Measurements from ENCODE around the gene GBF1. TPM values are rescaled to one million over a fixed set of nuclear protein-coding genes. Genes with fewer than 3 reads are reported as not detected.

Gene GBF1
- total RNA-seq, 2 donors from 2014 or later: 53.1 to 59.1 TPM

DNA sequence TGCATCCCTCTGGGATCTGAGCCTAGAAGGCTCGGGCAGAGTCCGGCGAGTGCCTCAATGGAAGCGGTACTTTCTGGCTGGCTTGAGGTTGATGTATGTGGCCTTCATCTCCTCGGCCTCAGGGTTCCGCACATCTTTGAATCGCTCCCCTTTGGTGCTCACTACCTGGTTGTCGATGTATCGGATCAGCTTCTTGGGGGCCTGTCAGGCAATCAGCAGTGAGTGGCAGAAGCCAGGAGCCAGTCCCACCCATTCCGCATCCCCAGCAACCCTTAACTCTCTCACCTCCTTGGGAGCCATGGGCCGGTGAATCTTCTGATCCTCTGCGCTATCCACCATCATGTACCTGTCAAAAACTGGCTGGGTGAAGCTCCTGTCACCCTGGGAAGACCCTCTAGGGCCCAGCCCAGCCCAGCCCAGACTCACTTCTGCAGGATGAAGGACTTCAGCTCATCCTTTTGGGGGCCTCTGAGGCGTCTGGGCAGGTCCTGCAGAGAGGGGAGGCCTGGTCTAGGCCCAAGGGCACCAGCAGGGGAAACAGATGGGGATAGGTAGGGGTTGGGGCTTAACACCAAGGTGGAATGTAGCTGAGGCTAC lies 178.1 kb downstream of the GBF1 start:
- WGBS: 84% methylated on average over 13 of the region's 13 CpGs
- Histone ChIP-seq H3K36me3 (peaks cover 0 to 8% of the 10 kb centered on the region in 2 donors), H3K4me3 (no peak overlapping the region), H3K4me1 (replicated peaks) (peaks cover 26% of the 10 kb centered on the region), H3K9me3 (no peaks in the 10 kb centered on the region), H3K27ac (no peak overlapping the region), H3K27me3 (replicated peaks; ENCODE audit: insufficient read depth) (no peaks in the 10 kb centered on the region)
- TF ChIP-seq POLR2AphosphoS5 (IDR thresholded peaks at IDR 0.05) (no peak), POLR2A (IDR thresholded peaks at IDR 0.05) (no peak)
- no peak for DNase-seq (ENCODE audit: low spot score)
- intact Hi-C loops (cut with DNase I): no loop called here

DNA sequence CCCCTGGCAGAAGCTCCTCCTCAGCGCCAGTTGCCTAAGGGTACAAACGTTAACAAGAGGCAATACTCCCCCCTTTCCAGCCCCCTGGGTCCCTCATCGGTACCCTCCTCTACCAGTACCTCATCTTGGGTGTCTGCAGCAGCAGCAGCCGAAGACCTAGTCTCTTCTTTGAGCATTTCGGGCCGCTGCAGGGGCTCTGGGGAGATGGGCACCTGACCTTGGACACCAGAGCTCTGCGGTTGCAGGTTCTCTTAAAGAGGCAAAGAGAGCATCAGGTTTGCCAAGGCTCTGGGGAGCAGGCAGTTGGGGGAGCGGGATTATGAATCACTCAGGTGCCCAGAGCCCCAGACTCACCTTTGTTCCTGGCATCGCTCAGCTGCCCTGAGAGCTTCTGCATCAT lies 178.8 kb downstream of the GBF1 start:
- H3K4me1 ChIP-seq (replicated peaks): peaks cover 25% of the 10 kb centered on the region
- no peaks in the 10 kb centered on the region for H3K27me3 ChIP-seq (replicated peaks; ENCODE audit: insufficient read depth)
- peaks cover 0 to 8% of the 10 kb centered on the region in 2 donors for H3K36me3 ChIP-seq
- no peak overlapping the region for H3K4me3 ChIP-seq
- DNase-seq (ENCODE audit: low spot score): no peak
- H3K27ac ChIP-seq: no peak overlapping the region
- no peaks in the 10 kb centered on the region for H3K9me3 ChIP-seq
- intact Hi-C loops (cut with DNase I): no loop called here
- no peak for TF ChIP-seq POLR2A (IDR thresholded peaks at IDR 0.05)
- no peak for TF ChIP-seq POLR2AphosphoS5 (IDR thresholded peaks at IDR 0.05)
- TF ChIP-seq, protein P1, sequence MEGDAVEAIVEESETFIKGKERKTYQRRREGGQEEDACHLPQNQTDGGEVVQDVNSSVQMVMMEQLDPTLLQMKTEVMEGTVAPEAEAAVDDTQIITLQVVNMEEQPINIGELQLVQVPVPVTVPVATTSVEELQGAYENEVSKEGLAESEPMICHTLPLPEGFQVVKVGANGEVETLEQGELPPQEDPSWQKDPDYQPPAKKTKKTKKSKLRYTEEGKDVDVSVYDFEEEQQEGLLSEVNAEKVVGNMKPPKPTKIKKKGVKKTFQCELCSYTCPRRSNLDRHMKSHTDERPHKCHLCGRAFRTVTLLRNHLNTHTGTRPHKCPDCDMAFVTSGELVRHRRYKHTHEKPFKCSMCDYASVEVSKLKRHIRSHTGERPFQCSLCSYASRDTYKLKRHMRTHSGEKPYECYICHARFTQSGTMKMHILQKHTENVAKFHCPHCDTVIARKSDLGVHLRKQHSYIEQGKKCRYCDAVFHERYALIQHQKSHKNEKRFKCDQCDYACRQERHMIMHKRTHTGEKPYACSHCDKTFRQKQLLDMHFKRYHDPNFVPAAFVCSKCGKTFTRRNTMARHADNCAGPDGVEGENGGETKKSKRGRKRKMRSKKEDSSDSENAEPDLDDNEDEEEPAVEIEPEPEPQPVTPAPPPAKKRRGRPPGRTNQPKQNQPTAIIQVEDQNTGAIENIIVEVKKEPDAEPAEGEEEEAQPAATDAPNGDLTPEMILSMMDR (IDR thresholded peaks at IDR 0.05): no peak
- 77% methylated on average over 9 of the region's 9 CpGs for WGBS

DNA sequence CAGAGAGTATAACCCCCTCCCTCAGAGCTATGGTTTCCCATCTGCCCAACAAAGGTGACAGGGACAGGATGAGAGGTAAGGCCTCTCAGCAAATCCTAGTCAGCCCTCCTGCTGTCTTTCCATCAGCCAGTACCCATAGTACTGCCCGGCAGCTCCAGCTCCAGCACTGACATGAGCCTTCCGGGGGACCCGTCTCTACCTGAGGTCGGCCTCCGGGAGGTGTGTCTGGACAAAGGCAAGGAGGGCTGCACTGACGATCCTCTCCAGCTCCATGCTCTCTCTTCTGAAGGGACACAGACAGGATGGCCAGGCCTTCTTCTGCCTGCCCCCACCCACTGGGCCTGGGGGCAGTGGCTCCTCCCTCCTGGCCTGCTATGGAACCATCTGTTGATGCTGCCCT lies 179.6 kb downstream of the GBF1 start:
- Histone ChIP-seq H3K36me3 (peaks cover 0 to 8% of the 10 kb centered on the region in 2 donors), H3K27ac (no peak overlapping the region), H3K4me3 (no peak overlapping the region), H3K9me3 (no peaks in the 10 kb centered on the region), H3K4me1 (replicated peaks) (peaks cover 19% of the 10 kb centered on the region), H3K27me3 (replicated peaks; ENCODE audit: insufficient read depth) (no peaks in the 10 kb centered on the region)
- 72% methylated on average over 6 of the region's 6 CpGs for WGBS
- DNase-seq (ENCODE audit: low spot score): no peak
- TF ChIP-seq POLR2A (IDR thresholded peaks at IDR 0.05) (no peak), POLR2AphosphoS5 (IDR thresholded peaks at IDR 0.05) (no peak)
- TF ChIP-seq, protein P1 (IDR thresholded peaks at IDR 0.05): no peak
- intact Hi-C loops (cut with DNase I): no loop called here

DNA sequence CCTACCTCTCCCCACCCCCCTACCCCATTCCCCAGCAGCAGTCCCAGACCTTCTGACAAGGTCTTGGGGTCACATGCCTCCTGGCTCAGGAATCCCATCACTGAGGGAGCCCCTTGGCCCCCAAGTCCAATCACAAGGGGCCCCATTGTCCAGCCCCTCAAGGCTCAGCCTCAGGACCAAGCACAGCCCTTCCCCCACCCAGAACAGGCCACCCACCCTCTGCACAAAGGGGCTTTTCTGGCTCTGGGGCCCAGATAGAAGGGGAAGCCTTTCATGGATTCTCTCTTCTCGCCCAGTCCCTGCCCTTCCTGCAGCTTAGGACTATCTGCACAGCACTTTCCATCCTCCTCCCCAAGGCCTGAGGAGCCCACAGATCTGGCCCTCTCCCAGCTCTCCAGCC lies 180.1 kb downstream of the GBF1 start:
- Histone ChIP-seq H3K27me3 (replicated peaks; ENCODE audit: insufficient read depth) (no peaks in the 10 kb centered on the region), H3K9me3 (no peaks in the 10 kb centered on the region), H3K27ac (no peak overlapping the region), H3K4me1 (replicated peaks) (peaks cover 14% of the 10 kb centered on the region), H3K36me3 (peaks cover 0 to 8% of the 10 kb centered on the region in 2 donors), H3K4me3 (no peak overlapping the region)
- TF ChIP-seq, protein P1 (IDR thresholded peaks at IDR 0.05): no peak
- no peak for TF ChIP-seq POLR2AphosphoS5 (IDR thresholded peaks at IDR 0.05)
- TF ChIP-seq POLR2A (IDR thresholded peaks at IDR 0.05): no peak
- intact Hi-C loops (cut with DNase I): no loop called here
- WGBS: 83% methylated on average over 1 of the region's 1 CpG
- no peak for DNase-seq (ENCODE audit: low spot score)

DNA sequence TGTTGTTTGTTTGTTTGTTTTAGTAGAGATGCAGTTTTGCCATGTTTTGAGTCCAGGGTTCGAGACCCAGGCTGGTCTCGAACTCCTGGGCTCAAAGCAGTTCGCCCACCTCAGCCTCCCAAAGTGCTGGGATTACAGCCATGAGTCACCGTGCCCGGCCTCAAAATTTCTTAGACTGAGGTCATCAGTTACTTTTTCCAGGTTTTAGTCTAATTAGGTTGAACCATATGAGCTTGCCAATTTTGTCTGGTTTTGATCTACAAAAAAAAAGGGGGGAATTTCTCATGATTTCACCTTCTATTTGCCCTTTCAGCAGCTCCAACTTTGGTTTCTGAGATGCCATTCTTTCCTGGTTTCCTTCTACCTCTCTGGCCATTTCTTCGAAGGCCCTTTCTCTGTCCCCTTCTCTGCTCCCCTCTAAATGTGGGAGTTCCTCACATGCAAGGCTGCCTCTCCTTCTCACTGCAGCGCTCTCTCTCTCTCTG lies 181.5 kb downstream of the GBF1 start:
- Histone ChIP-seq H3K27ac (no peak overlapping the region), H3K27me3 (replicated peaks; ENCODE audit: insufficient read depth) (no peaks in the 10 kb centered on the region), H3K4me1 (replicated peaks) (peaks cover 17% of the 10 kb centered on the region), H3K9me3 (no peaks in the 10 kb centered on the region), H3K36me3 (peaks cover 0 to 8% of the 10 kb centered on the region in 2 donors), H3K4me3 (no peak overlapping the region)
- WGBS: 78% methylated on average over 7 of the region's 7 CpGs
- DNase-seq (ENCODE audit: low spot score): no peak
- intact Hi-C loops (cut with DNase I): no loop called here
- TF ChIP-seq POLR2AphosphoS5 (IDR thresholded peaks at IDR 0.05) (no peak), POLR2A (IDR thresholded peaks at IDR 0.05) (no peak)
- TF ChIP-seq, protein P1 (IDR thresholded peaks at IDR 0.05): no peak
